HepG2 (cell line): Measurements from ENCODE around the gene ZBTB48. TPM values are rescaled to one million over a fixed set of nuclear protein-coding genes. Genes with fewer than 3 reads are reported as not detected.

Experiments used
- EEA1 ChIP-seq: sonication (generic); formaldehyde crosslinking; IDR thresholded peaks from 2 replicates; pipeline ENCODE4 v1.5.1; 2020; ENCODE audit warnings: mild to moderate bottlenecking, missing genetic modification reagents, borderline replicate concordance
- HNRNPLL ChIP-seq: fragments of 200-400 bp; formaldehyde crosslinking; IDR thresholded peaks from 2 replicates; pipeline ENCODE4 v1.6.1; 2017; ENCODE audit warnings: mild to moderate bottlenecking, low read depth, low read length; ENCODE audit not compliant: poor library complexity, severe bottlenecking
- KDM3A ChIP-seq: IDR thresholded peaks from 2 replicates; pipeline ENCODE4 v1.6.1; 2018; ENCODE audit warnings: low read depth, missing compliant biosample characterization
- KDM5B ChIP-seq: sonication (generic); formaldehyde crosslinking; IDR thresholded peaks from 2 replicates; pipeline ENCODE4 v1.4.0; 2020; ENCODE audit warnings: missing genetic modification reagents, mild to moderate bottlenecking, borderline replicate concordance
- MED1 ChIP-seq: sonication (generic); formaldehyde crosslinking; IDR thresholded peaks from 2 replicates; pipeline ENCODE4 v1.4.0; 2020; ENCODE audit warnings: missing genetic modification reagents
- MIXL1 ChIP-seq: IDR thresholded peaks from 2 replicates; pipeline ENCODE4 v1.6.1; 2016
- MXD1 ChIP-seq: sonication (generic); formaldehyde crosslinking; IDR thresholded peaks from 2 replicates; pipeline ENCODE4 v1.4.0; 2020; ENCODE audit warnings: mild to moderate bottlenecking, missing genetic modification reagents
- MXI1 ChIP-seq: IDR thresholded peaks from 3 replicates; pipeline ENCODE4 v1.6.1; 2012; ENCODE audit warnings: low read depth, low read length, inconsistent platforms, borderline replicate concordance
- RAD21 ChIP-seq: fragments of 450-650 bp; formaldehyde crosslinking; IDR thresholded peaks from 2 replicates; pipeline ENCODE4 v1.5.0; 2020; ENCODE audit warnings: mild to moderate bottlenecking
- RARA ChIP-seq: IDR thresholded peaks from 2 replicates; pipeline ENCODE4 v1.6.1; 2016; ENCODE audit warnings: missing genetic modification reagents, missing compliant biosample characterization
- SAP130 ChIP-seq: IDR thresholded peaks from 2 replicates; pipeline ENCODE4 v1.6.1; 2016; ENCODE audit warnings: low read depth
- ZBTB20 ChIP-seq: sonication (generic); formaldehyde crosslinking; IDR thresholded peaks from 2 replicates; pipeline ENCODE4 v1.8.1; 2023; ENCODE audit warnings: missing genetic modification reagents, low read depth, mild to moderate bottlenecking, borderline replicate concordance
- ZNF3 ChIP-seq: IDR thresholded peaks from 2 replicates; pipeline ENCODE4 v1.7.0; 2017; ENCODE audit warnings: inconsistent platforms
- ZNF501 ChIP-seq: sonication (generic); formaldehyde crosslinking; IDR thresholded peaks from 2 replicates; pipeline ENCODE4 v1.5.1; 2020; ENCODE audit warnings: mild to moderate bottlenecking, moderate library complexity, missing genetic modification reagents
- ZNF556 ChIP-seq: sonication (generic); formaldehyde crosslinking; IDR thresholded peaks from 2 replicates; pipeline ENCODE4 v1.4.0; 2020; ENCODE audit warnings: mild to moderate bottlenecking, missing genetic modification reagents, borderline replicate concordance
- ZNF770 ChIP-seq: sonication (generic); formaldehyde crosslinking; IDR thresholded peaks from 2 replicates; pipeline ENCODE4 v1.5.0; 2020; ENCODE audit warnings: mild to moderate bottlenecking, missing genetic modification reagents
- polyA plus RNA-seq, 8 experiments: library from polyadenylated mRNA; depleted of rRNA in 3 of 8; stranded (reverse) in 7 of 8; unstranded in 1 of 8; fragments of >200 nt; fragmentation: Illumina TruSeq in 4 of 8; extraction: Trizol in 4 of 8; gene quantifications; 2 replicates each; pipeline versions ENCODE4 v1.2.1 to v1.2.3, GENCODE V29; 2011 to 2016; ENCODE audit warnings: low read depth in 4 of 8, missing spikeins in 1 of 8, mixed read lengths in 1 of 8; ENCODE audit not compliant: insufficient read depth in 1 of 8
- total RNA-seq, 5 experiments: library from RNA; depleted of rRNA; stranded (reverse); fragments of >200 nt; fragmentation: Illumina TruSeq; extraction: Trizol; gene quantifications; 2 replicates each; pipeline ENCODE4 v1.2.3, GENCODE V29; 2016; ENCODE audit warnings: low read depth in 1 of 5
- TF ChIP-seq, protein P1 (sequence below): IDR thresholded peaks from 2 replicates; pipeline ENCODE4 v1.6.1; 2012; ENCODE audit warnings: low read length, improper control_type of control experiment
- TF ChIP-seq, protein P2 (sequence below): sonication (generic); formaldehyde crosslinking; IDR thresholded peaks from 2 replicates; pipeline ENCODE4 v1.9.0; 2021; ENCODE audit warnings: mild to moderate bottlenecking, missing genetic modification reagents

Gene ZBTB48
- total and polyA plus RNA-seq, 2 of the 13 experiments (the other 11 are each of a cell fraction or from before 2014, with no cell fraction given), result 13.0 to 17.1 TPM

DNA sequence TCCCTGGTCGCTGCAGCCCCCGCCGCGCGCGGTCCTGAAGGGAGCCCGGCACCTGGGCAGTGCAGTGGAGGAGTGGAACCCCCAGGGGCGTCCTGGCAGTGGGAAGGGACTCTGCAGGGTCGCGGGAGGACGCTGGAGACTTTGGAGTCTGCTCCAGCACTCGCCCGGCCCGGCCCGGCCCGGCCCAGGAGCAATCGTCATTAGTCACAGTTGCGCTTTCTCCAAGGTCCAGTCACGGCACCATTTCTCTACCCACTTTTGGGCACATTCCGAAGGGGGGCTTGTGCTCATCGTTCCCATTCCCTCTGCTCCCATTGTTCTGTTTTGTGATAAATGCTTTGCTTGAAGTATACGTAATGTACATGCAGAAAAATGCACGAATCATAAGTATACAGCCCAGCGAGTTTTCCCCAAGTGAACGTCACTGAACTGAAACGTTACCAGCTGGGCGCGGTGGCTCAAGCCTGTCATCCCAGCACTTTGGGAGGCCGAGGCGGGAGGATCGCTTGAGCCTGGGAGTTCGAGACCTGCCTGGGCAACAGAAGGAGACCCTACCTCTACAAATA, 45.9 kb downstream of the ZBTB48 start (continued):
- TF ChIP-seq, protein P1, sequence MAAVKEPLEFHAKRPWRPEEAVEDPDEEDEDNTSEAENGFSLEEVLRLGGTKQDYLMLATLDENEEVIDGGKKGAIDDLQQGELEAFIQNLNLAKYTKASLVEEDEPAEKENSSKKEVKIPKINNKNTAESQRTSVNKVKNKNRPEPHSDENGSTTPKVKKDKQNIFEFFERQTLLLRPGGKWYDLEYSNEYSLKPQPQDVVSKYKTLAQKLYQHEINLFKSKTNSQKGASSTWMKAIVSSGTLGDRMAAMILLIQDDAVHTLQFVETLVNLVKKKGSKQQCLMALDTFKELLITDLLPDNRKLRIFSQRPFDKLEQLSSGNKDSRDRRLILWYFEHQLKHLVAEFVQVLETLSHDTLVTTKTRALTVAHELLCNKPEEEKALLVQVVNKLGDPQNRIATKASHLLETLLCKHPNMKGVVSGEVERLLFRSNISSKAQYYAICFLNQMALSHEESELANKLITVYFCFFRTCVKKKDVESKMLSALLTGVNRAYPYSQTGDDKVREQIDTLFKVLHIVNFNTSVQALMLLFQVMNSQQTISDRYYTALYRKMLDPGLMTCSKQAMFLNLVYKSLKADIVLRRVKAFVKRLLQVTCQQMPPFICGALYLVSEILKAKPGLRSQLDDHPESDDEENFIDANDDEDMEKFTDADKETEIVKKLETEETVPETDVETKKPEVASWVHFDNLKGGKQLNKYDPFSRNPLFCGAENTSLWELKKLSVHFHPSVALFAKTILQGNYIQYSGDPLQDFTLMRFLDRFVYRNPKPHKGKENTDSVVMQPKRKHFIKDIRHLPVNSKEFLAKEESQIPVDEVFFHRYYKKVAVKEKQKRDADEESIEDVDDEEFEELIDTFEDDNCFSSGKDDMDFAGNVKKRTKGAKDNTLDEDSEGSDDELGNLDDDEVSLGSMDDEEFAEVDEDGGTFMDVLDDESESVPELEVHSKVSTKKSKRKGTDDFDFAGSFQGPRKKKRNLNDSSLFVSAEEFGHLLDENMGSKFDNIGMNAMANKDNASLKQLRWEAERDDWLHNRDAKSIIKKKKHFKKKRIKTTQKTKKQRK, result no peak
- TF ChIP-seq MIXL1 (CRISPR knock-in tag) (no peak), HNRNPLL (peak; percentile 16), ZBTB20 (CRISPR knock-in tag) (0 out of 2 replicates have a peak, but pooled peaks have one; percentile 27), RAD21 (CRISPR knock-in tag) (0 out of 2 replicates have a peak, but pooled peaks have one; percentile 5), KDM5B (CRISPR knock-in tag) (0 out of 2 replicates have a peak, but pooled peaks have one; percentile 6), MXD1 (CRISPR knock-in tag) (peak; percentile 43), MXI1 (0 out of 3 replicates have a peak, but pooled peaks have one; percentile 1), RARA (CRISPR knock-in tag) (no peak), MED1 (CRISPR knock-in tag) (0 out of 2 replicates have a peak, but pooled peaks have one; percentile 11), ZNF770 (CRISPR knock-in tag) (peak; percentile 90), KDM3A (CRISPR knock-in tag) (no peak), SAP130 (peak; percentile 53), EEA1 (CRISPR knock-in tag) (0 out of 2 replicates have a peak, but pooled peaks have one; percentile 37), ZNF501 (CRISPR knock-in tag) (peak; percentile 40; the same call in 1 of the 2 replicates), ZNF556 (CRISPR knock-in tag) (0 out of 2 replicates have a peak, but pooled peaks have one; percentile 4), ZNF3 (CRISPR knock-in tag) (0 out of 2 replicates have a peak, but pooled peaks have one; percentile 21)
- TF ChIP-seq, protein P2, sequence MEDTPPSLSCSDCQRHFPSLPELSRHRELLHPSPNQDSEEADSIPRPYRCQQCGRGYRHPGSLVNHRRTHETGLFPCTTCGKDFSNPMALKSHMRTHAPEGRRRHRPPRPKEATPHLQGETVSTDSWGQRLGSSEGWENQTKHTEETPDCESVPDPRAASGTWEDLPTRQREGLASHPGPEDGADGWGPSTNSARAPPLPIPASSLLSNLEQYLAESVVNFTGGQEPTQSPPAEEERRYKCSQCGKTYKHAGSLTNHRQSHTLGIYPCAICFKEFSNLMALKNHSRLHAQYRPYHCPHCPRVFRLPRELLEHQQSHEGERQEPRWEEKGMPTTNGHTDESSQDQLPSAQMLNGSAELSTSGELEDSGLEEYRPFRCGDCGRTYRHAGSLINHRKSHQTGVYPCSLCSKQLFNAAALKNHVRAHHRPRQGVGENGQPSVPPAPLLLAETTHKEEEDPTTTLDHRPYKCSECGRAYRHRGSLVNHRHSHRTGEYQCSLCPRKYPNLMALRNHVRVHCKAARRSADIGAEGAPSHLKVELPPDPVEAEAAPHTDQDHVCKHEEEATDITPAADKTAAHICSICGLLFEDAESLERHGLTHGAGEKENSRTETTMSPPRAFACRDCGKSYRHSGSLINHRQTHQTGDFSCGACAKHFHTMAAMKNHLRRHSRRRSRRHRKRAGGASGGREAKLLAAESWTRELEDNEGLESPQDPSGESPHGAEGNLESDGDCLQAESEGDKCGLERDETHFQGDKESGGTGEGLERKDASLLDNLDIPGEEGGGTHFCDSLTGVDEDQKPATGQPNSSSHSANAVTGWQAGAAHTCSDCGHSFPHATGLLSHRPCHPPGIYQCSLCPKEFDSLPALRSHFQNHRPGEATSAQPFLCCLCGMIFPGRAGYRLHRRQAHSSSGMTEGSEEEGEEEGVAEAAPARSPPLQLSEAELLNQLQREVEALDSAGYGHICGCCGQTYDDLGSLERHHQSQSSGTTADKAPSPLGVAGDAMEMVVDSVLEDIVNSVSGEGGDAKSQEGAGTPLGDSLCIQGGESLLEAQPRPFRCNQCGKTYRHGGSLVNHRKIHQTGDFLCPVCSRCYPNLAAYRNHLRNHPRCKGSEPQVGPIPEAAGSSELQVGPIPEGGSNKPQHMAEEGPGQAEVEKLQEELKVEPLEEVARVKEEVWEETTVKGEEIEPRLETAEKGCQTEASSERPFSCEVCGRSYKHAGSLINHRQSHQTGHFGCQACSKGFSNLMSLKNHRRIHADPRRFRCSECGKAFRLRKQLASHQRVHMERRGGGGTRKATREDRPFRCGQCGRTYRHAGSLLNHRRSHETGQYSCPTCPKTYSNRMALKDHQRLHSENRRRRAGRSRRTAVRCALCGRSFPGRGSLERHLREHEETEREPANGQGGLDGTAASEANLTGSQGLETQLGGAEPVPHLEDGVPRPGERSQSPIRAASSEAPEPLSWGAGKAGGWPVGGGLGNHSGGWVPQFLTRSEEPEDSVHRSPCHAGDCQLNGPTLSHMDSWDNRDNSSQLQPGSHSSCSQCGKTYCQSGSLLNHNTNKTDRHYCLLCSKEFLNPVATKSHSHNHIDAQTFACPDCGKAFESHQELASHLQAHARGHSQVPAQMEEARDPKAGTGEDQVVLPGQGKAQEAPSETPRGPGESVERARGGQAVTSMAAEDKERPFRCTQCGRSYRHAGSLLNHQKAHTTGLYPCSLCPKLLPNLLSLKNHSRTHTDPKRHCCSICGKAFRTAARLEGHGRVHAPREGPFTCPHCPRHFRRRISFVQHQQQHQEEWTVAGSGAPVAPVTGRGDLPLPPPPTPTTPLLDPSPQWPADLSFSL, result no peak
